NCI-H2107 (cell line): ENCODE results near the gene LPIN1.

ENCODE experiments used
- DNase-seq: peaks from one replicate; lab custom pipeline; 2025; lab: John Stamatoyannopoulos, UW

The LPIN1 gene, protein sequence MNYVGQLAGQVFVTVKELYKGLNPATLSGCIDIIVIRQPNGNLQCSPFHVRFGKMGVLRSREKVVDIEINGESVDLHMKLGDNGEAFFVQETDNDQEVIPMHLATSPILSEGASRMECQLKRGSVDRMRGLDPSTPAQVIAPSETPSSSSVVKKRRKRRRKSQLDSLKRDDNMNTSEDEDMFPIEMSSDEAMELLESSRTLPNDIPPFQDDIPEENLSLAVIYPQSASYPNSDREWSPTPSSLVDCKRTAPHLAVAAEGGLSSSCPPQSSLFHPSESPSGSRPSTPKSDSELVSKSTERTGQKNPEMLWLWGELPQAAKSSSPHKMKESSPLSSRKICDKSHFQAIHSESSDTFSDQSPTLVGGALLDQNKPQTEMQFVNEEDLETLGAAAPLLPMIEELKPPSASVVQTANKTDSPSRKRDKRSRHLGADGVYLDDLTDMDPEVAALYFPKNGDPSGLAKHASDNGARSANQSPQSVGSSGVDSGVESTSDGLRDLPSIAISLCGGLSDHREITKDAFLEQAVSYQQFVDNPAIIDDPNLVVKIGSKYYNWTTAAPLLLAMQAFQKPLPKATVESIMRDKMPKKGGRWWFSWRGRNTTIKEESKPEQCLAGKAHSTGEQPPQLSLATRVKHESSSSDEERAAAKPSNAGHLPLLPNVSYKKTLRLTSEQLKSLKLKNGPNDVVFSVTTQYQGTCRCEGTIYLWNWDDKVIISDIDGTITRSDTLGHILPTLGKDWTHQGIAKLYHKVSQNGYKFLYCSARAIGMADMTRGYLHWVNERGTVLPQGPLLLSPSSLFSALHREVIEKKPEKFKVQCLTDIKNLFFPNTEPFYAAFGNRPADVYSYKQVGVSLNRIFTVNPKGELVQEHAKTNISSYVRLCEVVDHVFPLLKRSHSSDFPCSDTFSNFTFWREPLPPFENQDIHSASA

DNA sequence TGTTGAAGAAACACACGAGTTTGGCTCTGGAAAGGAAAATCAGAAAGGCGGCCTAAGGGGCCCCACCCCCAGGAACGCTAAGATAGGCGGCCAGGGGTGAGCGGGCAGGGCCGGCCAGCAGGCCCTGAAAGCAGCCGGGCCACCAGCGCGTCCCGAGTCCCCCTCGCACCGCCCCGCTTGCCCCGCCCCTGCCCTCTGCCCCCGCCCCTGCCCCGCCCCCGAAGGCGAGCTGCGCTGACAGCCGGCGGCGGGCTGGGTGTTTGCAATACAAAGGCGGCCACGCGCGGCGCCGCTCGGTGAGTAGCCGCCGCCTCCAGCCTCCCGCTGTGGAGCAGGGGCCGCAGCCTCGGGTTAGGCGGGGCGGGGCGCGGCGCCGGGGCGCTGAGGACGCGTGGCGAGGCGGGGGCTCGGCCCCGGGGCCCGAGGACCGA is at the start of gene LPIN1:
Gene LPIN1, plus strand, starts transcription at position 257 of the 431 bp plus-strand sequence. CDS start 18,910 bp downstream, outside the sequence.
- DNase-seq = peak; percentile 47

- DNase-seq = no peak
Measured at GRCh38 chr2:11696736-11697102, 49.7 kb upstream of the LPIN1 start.

GRCh38 chr2:11697103-11697871 is 49.1 kb upstream of the LPIN1 start:
- no peak for DNase-seq

DNA sequence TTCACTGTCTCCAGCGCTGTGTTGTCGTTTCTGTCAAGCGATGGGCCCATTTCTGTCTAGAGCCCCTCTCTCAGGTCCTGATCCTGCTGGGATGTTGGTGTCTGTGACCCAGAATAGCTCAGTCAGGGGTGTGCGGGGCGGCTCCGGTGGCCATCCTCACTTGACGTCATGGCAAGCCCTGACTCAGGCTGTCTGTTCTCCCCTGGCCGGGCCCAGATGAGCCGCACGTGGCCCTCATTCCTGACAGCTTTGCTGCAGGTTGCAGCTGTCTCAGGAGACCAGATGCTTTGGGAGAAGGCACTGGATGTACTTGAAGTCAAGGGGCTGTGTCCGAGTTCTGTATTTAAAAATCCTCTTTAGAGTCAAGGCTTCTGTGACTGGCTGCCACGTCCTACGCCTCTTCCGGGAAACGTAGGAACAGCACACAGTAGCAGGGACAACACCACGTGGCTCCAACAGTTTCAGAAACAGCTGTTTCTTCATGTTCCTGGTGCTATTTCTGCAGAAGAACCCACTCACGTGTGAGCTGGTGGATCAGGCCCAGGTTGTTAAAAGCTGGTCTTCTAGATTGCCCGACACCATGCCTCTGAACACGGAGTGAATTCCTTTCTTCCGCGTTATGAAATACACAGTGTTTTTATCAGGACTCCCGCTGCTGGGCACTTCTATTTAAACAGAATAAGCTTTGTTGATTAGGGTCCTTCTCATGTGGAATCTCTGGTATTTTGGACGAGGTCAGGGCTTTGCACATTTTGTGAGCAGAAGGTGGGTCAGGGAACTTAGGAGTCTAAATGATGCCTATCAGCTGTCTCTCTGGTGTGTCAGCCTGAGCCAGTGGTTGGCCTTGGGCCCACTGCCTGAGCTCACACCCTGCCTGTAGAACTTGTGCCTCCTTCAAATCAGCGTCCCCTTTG is 48.2 kb upstream of the LPIN1 start:
- DNase-seq = no peak

DNA sequence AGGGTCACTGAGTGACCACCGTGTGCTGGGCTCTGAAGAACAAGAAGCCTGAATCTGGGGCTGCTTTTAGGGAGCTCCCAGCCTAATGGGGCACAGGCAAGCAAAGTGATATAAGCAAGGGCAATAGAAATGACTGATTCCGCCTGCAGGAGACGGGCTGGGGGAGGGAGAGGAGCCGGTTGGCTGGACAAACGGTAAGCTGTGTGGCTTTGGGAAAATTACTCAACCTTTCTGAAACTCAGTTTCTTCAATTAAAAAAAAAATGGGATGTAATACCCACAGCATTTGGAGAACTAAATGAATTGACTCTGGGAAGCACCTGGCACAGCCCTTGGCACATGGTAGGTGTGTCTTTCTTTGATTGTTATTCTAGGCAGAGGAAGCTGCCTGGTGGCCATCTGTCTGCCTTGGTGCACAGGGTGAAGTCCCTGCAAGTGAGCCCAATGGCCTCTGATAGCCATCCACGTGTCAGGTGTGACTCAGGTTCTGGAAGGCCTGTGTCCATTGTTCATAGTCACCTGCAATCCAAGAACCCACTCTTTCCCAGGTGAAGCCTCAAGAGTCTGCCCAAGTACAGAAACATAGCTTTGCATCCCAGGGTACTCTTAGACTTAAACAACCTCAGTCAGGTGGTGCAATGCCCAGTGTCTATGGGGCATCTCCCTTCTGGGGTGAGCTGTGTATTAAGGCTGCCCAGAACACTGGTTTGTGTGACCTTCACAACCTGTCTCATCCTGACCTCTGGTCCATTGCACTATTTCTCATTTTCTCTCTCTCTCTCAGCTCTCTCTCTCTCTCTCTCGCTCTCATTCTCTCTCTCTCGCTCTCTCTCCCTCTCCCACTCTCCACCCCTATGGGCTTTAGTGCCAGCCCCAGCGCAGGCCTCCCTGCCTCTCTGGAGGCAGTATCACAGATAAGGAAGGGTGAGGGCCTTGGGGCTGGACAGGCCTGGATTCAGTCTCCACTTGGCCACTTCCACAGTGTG is 46.5 kb upstream of the LPIN1 start:
- no peak for DNase-seq

GRCh38 chr2:11701206-11701605 is 45.2 kb upstream of the LPIN1 start:
- no peak for DNase-seq

DNA sequence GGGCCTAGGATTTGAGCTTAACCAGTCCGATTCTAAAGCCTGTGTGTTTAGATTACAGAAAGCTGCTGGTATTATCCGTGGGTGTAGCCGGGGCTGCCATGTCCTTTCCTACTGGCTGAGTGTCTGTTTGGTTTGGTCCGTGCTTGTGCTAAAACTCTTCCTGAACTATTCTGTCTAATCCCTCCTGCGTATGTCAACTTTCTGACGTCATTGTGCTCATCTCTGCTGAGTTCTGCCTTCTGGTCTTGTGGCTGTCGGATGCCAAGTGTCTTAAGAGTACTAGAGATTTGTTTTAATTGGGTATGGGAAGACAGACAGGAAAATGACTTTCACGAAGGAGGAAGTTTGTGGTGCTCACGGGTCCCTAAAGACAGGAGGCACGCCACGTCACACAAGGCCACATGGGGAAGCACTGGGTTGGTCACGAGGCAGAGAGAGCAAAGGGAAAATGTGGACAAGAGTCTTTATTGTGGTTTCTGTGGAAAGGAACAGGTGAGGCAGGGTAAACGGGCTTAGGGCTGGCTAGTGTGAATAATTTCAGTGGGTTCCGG is 44.6 kb upstream of the LPIN1 start:
- no peak for DNase-seq

GRCh38 chr2:11702946-11703345 is 43.5 kb upstream of the LPIN1 start:
- DNase-seq = no peak

DNA sequence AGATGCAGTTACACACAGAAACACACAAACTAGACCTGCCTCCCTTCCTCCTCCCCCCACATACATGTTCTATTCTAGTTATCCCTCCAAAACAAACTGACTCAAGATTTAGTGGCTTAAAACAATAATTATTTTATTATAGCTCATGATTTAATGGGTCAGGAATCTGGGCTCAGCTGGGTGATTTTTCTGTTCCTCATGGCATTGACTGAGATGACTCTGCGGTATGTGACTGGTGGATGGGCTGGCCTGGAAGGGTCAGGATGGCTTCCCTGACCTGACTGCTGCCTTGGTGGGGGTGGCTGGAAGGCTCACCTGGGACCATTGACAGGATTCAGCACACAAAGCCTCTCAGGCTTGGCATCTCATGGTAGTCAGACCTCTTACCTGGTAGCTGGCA is 42.7 kb upstream of the LPIN1 start:
- no peak for DNase-seq

- DNase-seq = no peak
Measured at GRCh38 chr2:11705063-11705462, 41.4 kb upstream of the LPIN1 start.

GRCh38 chr2:11705711-11706110 is 40.7 kb upstream of the LPIN1 start:
- DNase-seq = no peak

DNA sequence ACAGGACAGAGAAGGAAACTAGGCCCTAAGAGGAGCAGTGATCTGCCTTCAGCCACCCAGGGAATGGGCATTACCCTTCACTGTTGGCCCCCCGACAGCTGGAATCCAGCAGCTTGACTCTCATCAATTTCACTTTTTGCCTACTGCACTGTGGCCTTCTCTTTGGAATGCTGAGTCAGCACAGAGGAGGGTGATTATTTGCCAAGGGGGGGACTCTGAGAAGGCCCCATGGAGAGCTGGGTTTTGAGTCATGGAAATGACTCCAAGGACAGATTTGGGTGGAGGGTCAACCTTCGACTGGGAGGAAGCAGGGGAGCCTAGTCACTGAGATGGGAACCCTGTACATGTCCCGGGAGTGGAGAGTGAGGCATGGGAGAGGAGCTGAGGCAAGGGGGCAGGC is 38.3 kb upstream of the LPIN1 start:
- no peak for DNase-seq

DNA sequence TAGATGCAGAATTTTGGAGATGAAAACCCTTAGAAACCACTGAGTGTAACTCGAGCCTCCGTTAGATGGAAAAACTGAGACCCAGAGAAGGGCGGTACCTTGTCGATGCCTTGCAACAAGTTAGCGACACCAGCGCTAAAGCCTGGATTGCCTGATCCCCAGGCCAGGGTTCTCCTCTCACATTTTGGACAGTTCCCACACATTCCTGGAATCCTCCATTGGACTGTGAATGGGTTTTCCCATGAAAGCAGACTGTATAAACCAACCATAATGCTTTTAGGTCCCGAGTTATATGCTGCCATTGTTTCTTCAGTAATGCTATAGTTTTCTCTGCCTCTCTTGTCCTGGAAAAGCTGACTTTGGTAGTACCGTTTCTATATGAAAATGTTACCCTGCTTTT is 37.1 kb upstream of the LPIN1 start:
- no peak for DNase-seq

- no peak for DNase-seq
Measured at GRCh38 chr2:11710210-11710609, 36.2 kb upstream of the LPIN1 start.

DNA sequence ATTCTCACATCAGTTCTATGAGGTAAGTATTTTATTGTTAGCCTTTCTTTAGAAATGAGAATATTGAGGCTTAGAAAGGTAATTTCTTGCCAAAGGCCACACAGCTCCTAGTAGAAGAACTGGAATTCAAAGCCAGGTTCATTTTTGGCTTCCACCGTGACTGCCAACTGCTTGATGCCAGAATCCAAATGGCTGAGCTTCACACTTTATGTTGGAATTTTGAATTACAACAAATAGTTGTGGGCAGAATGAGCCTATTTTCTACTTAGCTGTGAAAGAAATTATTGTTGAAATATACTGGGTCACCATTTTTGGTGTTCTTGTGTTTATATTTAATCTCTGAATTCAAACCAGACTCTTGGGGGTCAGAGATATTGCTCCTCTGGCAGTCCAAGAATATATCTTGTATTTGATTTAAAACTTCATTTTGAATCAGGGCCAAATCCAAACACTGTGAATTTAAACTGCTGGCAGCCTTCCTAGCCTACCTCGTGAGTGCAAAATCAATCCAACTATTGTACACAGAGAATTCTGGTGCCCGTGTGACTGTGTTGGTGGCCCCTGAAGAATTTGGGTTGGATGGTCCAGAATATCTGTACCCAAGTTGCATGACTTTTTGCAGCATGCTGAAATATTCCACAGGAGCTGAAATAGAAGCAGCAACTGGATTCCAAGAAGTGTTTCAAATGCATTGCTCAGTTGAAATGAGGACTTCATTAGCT is 35.6 kb upstream of the LPIN1 start:
- DNase-seq = no peak

DNA sequence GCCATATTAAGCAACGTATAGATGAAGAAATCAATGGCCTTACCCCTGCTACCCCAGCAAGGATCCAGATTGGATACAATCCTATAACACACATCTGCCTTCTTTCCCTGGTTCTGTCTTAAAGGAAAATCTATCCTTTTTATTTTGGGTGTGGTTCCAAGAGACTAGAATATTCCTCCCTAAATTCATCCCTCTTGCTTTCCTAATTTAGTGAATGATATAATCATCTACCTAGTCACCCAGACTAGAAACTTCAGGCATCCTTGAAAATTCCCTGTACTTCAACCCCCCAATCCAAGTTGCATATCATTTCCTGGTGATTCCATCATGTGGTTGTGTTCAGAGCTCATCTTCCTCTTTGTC is 35.1 kb upstream of the LPIN1 start:
- DNase-seq = no peak

DNA sequence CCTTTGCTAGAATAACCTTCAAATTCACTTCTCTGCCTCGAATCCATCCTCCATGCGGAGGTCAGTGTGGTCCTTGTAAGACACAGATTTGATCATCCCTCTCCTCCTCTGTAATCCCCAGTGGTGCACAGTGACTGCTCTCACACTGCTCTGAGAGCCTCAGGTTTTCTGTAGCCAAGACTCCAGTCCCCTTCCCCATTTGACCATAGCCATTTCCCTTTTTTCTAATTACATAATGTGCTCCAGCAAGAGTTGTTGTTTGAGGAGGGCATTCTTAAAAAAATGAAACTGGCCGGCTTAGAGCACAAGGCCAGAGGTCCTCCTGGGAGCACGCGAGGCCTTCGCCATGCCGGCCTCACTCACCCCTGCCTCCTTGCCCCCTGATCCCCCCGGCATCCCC is 34.7 kb upstream of the LPIN1 start:
- no peak for DNase-seq

GRCh38 chr2:11712866-11713265 is 33.6 kb upstream of the LPIN1 start:
- no peak for DNase-seq

DNA sequence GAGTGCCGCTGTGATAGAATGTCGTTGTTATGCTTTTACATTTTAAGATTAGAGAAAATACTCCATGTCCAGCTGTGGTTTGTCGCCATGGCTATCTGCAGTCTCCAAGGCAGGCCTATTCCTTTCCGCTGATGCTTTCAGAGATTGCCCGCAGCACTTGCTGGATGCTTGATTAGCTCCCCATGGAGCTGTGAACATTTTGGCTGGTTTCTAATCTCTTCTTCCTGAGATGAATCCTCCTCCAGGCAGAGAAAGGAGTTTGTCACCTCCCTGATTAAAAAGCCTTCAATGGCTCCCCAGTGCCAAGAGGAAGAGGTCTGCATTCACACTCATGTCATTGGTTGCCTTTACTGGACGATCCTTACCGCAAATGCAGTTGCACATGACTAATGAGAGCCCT is 32.6 kb upstream of the LPIN1 start:
- DNase-seq = no peak
